ENCODE data around the gene GLIPR1.

The GLIPR1 gene

DNA sequence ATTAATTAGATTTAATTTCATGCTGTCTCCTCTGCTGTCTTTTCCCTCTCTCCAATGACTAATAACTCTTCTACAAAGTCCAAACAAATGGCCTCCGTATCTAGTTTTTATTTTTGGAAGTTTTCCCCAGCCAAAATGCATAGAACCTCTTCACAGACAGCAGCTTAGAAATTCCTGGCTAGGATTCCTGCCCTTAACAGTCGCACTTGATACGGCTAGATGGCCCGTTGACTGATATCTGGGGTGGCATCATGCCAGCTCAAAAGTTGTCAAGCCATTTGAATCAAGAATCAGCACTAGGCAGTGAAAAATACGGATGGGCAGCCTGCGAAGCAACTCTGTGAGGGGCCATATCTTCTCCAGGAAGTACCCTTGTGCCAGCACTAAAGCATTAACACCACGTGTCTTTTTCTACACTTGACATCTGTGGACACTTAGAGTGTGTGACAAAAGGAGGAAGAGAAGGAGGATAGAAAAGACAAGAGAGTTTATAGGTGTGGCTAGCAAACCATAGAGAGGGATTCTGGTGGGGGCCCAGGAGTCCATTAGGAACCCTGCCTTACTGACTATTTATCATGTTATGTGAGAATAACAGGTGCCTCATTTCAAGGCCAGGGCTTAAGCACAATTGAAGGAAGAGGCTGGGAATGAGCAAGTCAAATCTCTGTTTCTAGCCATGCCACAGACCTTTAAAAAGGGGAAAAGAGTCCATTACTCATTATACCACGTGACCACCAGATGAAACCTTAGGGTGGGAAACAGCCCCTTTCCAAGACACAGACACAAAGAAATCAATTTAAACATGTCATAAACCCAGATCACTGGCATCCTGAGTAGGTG lies 70.1 kb downstream of the GLIPR1 start:
- no peak overlapping the region for H3K4me2 ChIP-seq (ENCODE audit: low read length)
- TF ChIP-seq, protein P1, sequence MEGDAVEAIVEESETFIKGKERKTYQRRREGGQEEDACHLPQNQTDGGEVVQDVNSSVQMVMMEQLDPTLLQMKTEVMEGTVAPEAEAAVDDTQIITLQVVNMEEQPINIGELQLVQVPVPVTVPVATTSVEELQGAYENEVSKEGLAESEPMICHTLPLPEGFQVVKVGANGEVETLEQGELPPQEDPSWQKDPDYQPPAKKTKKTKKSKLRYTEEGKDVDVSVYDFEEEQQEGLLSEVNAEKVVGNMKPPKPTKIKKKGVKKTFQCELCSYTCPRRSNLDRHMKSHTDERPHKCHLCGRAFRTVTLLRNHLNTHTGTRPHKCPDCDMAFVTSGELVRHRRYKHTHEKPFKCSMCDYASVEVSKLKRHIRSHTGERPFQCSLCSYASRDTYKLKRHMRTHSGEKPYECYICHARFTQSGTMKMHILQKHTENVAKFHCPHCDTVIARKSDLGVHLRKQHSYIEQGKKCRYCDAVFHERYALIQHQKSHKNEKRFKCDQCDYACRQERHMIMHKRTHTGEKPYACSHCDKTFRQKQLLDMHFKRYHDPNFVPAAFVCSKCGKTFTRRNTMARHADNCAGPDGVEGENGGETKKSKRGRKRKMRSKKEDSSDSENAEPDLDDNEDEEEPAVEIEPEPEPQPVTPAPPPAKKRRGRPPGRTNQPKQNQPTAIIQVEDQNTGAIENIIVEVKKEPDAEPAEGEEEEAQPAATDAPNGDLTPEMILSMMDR (IDR thresholded peaks at IDR 0.05; ENCODE audit: low read length) = no peak
- TF ChIP-seq EZH2 (IDR thresholded peaks at IDR 0.05; ENCODE audit: borderline replicate concordance, low read length) = no peak

DNA sequence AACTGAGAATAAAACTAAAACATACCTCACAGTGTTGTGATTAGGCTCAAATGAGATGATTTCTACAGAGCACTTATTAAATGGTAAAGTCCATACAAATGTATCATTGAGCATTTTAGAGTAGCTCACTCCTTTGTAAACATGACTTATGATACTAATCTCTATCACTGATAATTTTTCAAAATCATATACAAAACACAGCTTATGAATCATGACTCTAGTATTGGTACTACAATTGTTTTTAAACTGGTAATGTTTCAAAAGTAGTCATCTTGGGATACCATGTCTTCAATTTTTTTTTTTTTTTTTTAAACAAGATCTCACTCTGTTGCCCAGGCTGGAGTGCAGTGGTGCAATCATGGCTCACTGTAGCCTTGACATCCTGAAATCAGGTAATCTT lies 70.9 kb downstream of the GLIPR1 start:
- H3K27ac ChIP-seq (ENCODE audit: low read depth, low read length, poor library complexity, severe bottlenecking) = no peak overlapping the region
- no peaks in the 10 kb centered on the region for H3K9me3 ChIP-seq (ENCODE audit: low read length)
- no peak overlapping the region for H2AFZ ChIP-seq (ENCODE audit: low read length)
- H4K20me1 ChIP-seq (ENCODE audit: insufficient read depth, low read length) = no peaks in the 10 kb centered on the region
- no peaks in the 10 kb centered on the region for H3K27me3 ChIP-seq (ENCODE audit: insufficient read depth, low read length)
- H3K4me1 ChIP-seq (ENCODE audit: insufficient read depth, low read length, severe bottlenecking) = no peaks in the 10 kb centered on the region
- no peaks in the 10 kb centered on the region for H3K79me2 ChIP-seq (ENCODE audit: insufficient read depth, low read length)
- H3K4me3 ChIP-seq (ENCODE audit: low read depth, low read length, poor library complexity, severe bottlenecking) = no peak overlapping the region
- H3K36me3 ChIP-seq (ENCODE audit: insufficient read depth, low read length) = no peaks in the 10 kb centered on the region
- H3K9ac ChIP-seq (ENCODE audit: low read length) = no peak overlapping the region
- no peaks in the 10 kb centered on the region for H3F3A ChIP-seq (ENCODE audit: insufficient read depth, low read length)
- no peak overlapping the region for H3K4me2 ChIP-seq (ENCODE audit: low read length)
- H3K9me2 ChIP-seq (ENCODE audit: low read depth, low read length) = no peaks in the 10 kb centered on the region
- TF ChIP-seq EZH2 (IDR thresholded peaks at IDR 0.05; ENCODE audit: borderline replicate concordance, low read length) = no peak
- TF ChIP-seq, protein P1 (IDR thresholded peaks at IDR 0.05; ENCODE audit: low read length) = no peak

More for the DNA sequence above, 70.1 kb downstream of the GLIPR1 start:
- H3K9ac ChIP-seq (ENCODE audit: low read length) = no peak overlapping the region
- no peaks in the 10 kb centered on the region for H3K79me2 ChIP-seq (ENCODE audit: insufficient read depth, low read length)
- H3K9me3 ChIP-seq (ENCODE audit: low read length) = no peaks in the 10 kb centered on the region
- H2AFZ ChIP-seq (ENCODE audit: low read length) = no peak overlapping the region
- H4K20me1 ChIP-seq (ENCODE audit: insufficient read depth, low read length) = no peaks in the 10 kb centered on the region
- no peak overlapping the region for H3K4me3 ChIP-seq (ENCODE audit: low read depth, low read length, poor library complexity, severe bottlenecking)
- H3K27ac ChIP-seq (ENCODE audit: low read depth, low read length, poor library complexity, severe bottlenecking) = no peak overlapping the region
- no peaks in the 10 kb centered on the region for H3K9me2 ChIP-seq (ENCODE audit: low read depth, low read length)
- no peaks in the 10 kb centered on the region for H3K27me3 ChIP-seq (ENCODE audit: insufficient read depth, low read length)
- no peaks in the 10 kb centered on the region for H3F3A ChIP-seq (ENCODE audit: insufficient read depth, low read length)
- no peaks in the 10 kb centered on the region for H3K4me1 ChIP-seq (ENCODE audit: insufficient read depth, low read length, severe bottlenecking)
- H3K36me3 ChIP-seq (ENCODE audit: insufficient read depth, low read length) = no peaks in the 10 kb centered on the region

DNA sequence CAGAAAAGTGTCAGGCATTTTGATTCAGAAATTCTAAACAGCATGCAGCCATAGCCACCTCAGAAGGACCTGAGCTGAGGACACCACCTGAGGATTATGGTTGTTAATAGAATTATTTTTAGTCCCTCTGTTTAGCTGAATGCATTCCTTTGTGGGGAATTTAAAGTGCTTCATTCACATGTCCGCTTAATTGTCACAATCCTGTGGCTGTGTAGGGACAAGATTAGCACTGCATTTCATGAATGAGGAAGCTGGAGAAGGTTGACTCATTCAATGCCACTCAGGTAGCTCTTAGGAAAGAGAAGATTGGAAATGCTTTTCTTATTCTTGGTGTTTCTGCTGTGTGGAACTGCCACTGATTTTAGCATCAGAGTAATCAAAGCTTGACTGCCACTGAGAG lies 72.8 kb downstream of the GLIPR1 start:
- H3F3A ChIP-seq (ENCODE audit: insufficient read depth, low read length) = no peaks in the 10 kb centered on the region
- H3K9me3 ChIP-seq (ENCODE audit: low read length) = no peaks in the 10 kb centered on the region
- no peak overlapping the region for H2AFZ ChIP-seq (ENCODE audit: low read length)
- no peaks in the 10 kb centered on the region for H3K36me3 ChIP-seq (ENCODE audit: insufficient read depth, low read length)
- no peaks in the 10 kb centered on the region for H3K27me3 ChIP-seq (ENCODE audit: insufficient read depth, low read length)
- no peak overlapping the region for H3K9ac ChIP-seq (ENCODE audit: low read length)
- TF ChIP-seq, protein P1 (IDR thresholded peaks at IDR 0.05; ENCODE audit: low read length) = no peak
- TF ChIP-seq EZH2 (IDR thresholded peaks at IDR 0.05; ENCODE audit: borderline replicate concordance, low read length) = no peak
- H3K4me2 ChIP-seq (ENCODE audit: low read length) = no peak overlapping the region
- no peak overlapping the region for H3K4me3 ChIP-seq (ENCODE audit: low read depth, low read length, poor library complexity, severe bottlenecking)
- H3K79me2 ChIP-seq (ENCODE audit: insufficient read depth, low read length) = no peaks in the 10 kb centered on the region
- no peak overlapping the region for H3K27ac ChIP-seq (ENCODE audit: low read depth, low read length, poor library complexity, severe bottlenecking)
- H3K9me2 ChIP-seq (ENCODE audit: low read depth, low read length) = no peaks in the 10 kb centered on the region
- no peaks in the 10 kb centered on the region for H4K20me1 ChIP-seq (ENCODE audit: insufficient read depth, low read length)
- no peaks in the 10 kb centered on the region for H3K4me1 ChIP-seq (ENCODE audit: insufficient read depth, low read length, severe bottlenecking)
